Upper lobe of right lung (tissue), 1 donor: ENCODE data around the gene CFAP141. TPM values are rescaled to one million over a fixed set of nuclear protein-coding genes. Genes with fewer than 3 reads are reported as not detected.
"Not testable (repeated sequence)": the region's sequence is repeated elsewhere in the genome, so short reads cannot be mapped to it uniquely, and the experiment has no call there.

Experiments used
- ATAC-seq: fragments of 200-7000 bp; cut with Tn5 transposase; one replicate; pipeline ENCODE4 v1.9.1; 2020; ENCODE audit warnings: mild to moderate bottlenecking, moderate library complexity
- DNase-seq: peaks from one replicate; pipeline ENCODE4 v3.0.0-alpha.2; 2020
- H3K27ac ChIP-seq: fragments of 200-600 bp; one replicate; pipeline ENCODE4 v1.8.0; 2022
- H3K27me3 ChIP-seq: fragments of 200-600 bp; one replicate; pipeline ENCODE4 v1.8.0; 2022; ENCODE audit warnings: mild to moderate bottlenecking
- H3K36me3 ChIP-seq: fragments of 200-600 bp; one replicate; pipeline ENCODE4 v1.8.0; 2022
- H3K4me1 ChIP-seq: fragments of 200-600 bp; one replicate; pipeline ENCODE4 v1.8.0; 2022
- H3K4me3 ChIP-seq: fragments of 200-600 bp; one replicate; pipeline ENCODE4 v1.8.0; 2022; ENCODE audit warnings: mild to moderate bottlenecking
- H3K9me3 ChIP-seq: fragments of 200-600 bp; one replicate; pipeline ENCODE4 v1.8.0; 2022
- intact Hi-C: fragments of 100-400 bp; cut with DNase I; formaldehyde crosslinking; loops from one replicate; pipeline ENCODE4 v1.11.0; 2022
- total RNA-seq: library from RNA; stranded (reverse); fragmentation: NEBNext Ultra II Directional; extraction: Animal tissue kit (Norgen Biotek cat#: 25700); gene quantifications from one replicate; pipeline ENCODE4 v1.2.1, GENCODE V29; 2021
- TF ChIP-seq, protein P1 (sequence below): fragments of 200-600 bp; IDR thresholded peaks from one replicate; pipeline ENCODE4 v1.8.0; 2022; ENCODE audit warnings: antibody characterized with exemption
- donor health status: DM: no; HTN: yes; CAD: no; lungs with severe emphysema.

CFAP141 gene
- total RNA-seq, 1 donor from 2014 or later: not detected

DNA sequence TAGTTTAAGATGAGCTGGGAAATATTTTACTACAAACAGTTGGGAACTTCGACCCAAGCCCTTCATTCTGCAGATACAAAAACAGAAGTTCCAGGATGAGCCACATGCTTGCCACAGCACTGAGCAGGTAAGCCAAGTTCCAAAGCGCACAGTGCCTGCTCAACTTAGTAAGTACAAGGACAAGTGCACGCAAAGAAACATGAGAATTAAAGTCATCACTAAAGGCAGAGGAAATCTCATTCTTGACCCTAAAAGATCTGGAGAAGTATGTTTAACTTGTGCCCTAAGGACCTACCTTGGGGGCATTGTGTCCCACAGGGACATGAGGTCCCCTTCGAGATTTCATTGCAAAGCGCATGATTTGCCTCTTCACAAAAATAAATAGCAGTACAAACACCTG lies 13.4 kb upstream of the CFAP141 start:
- Histone ChIP-seq H3K4me1 (peaks cover 38% of the 10 kb centered on the region), H3K27ac (peak overlapping the region; percentile 98), H3K27me3 (no peaks in the 10 kb centered on the region), H3K36me3 (peaks cover 34% of the 10 kb centered on the region), H3K9me3 (no peaks in the 10 kb centered on the region), H3K4me3 (peak overlapping the region; percentile 78)
- DNase-seq: no peak
- intact Hi-C loops: no loop called here
- TF ChIP-seq, protein P1, sequence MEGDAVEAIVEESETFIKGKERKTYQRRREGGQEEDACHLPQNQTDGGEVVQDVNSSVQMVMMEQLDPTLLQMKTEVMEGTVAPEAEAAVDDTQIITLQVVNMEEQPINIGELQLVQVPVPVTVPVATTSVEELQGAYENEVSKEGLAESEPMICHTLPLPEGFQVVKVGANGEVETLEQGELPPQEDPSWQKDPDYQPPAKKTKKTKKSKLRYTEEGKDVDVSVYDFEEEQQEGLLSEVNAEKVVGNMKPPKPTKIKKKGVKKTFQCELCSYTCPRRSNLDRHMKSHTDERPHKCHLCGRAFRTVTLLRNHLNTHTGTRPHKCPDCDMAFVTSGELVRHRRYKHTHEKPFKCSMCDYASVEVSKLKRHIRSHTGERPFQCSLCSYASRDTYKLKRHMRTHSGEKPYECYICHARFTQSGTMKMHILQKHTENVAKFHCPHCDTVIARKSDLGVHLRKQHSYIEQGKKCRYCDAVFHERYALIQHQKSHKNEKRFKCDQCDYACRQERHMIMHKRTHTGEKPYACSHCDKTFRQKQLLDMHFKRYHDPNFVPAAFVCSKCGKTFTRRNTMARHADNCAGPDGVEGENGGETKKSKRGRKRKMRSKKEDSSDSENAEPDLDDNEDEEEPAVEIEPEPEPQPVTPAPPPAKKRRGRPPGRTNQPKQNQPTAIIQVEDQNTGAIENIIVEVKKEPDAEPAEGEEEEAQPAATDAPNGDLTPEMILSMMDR: no peak
- no peak for ATAC-seq

DNA sequence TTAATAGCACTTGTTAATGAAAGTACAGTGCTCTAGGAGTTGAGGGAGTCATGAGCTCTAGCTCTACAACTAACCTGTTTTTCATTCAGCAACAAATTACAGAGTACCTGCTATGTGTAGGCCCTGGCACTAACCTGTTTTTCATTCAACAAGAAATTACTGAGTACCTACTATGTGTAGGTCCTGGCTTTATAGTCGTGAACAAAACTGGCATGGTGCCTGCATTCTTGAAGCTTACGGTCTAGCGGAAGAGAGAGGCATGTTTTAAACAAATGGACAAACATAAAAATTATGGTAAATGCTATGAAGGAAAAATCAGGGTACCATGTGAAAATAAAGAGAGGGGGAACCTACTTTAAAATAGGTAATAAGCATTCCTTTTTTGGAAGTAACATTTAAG lies 12.4 kb upstream of the CFAP141 start:
- TF ChIP-seq, protein P1: no peak
- DNase-seq: no peak
- peaks cover 36% of the 10 kb centered on the region for H3K4me1 ChIP-seq
- H3K36me3 ChIP-seq: peaks cover 44% of the 10 kb centered on the region
- H3K27ac ChIP-seq: no peak overlapping the region
- intact Hi-C loops: no loop called here
- no peaks in the 10 kb centered on the region for H3K27me3 ChIP-seq
- no peaks in the 10 kb centered on the region for H3K9me3 ChIP-seq
- ATAC-seq: no peak
- H3K4me3 ChIP-seq: peak overlapping the region; percentile 78

DNA sequence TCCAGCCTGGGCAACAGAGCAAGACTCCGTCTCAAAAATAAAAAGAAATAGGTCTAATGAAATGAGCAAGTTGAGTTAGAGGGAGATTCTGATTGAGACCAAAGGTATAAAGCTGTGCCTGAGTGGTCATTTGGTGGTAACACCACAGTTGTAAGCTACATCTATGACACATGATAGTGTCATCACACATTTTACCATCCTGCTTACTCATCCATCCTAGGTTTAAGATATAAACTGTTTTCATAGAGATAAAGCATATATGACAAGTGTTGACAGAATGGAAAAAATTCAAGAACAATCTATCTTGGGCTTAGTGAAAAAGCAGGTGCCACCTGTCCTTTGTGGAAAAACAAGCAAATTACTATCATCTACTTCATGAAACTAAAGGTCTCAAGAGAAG lies 7.1 kb upstream of the CFAP141 start:
- intact Hi-C loops: no loop called here
- DNase-seq (no peak), ATAC-seq (no peak)
- H3K27me3 ChIP-seq: no peaks in the 10 kb centered on the region
- H3K9me3 ChIP-seq: no peaks in the 10 kb centered on the region
- H3K4me1 ChIP-seq: peaks cover 3% of the 10 kb centered on the region
- TF ChIP-seq, protein P1: no peak
- peaks cover 91% of the 10 kb centered on the region for H3K36me3 ChIP-seq
- no peak overlapping the region for H3K27ac ChIP-seq
- no peak overlapping the region for H3K4me3 ChIP-seq

DNA sequence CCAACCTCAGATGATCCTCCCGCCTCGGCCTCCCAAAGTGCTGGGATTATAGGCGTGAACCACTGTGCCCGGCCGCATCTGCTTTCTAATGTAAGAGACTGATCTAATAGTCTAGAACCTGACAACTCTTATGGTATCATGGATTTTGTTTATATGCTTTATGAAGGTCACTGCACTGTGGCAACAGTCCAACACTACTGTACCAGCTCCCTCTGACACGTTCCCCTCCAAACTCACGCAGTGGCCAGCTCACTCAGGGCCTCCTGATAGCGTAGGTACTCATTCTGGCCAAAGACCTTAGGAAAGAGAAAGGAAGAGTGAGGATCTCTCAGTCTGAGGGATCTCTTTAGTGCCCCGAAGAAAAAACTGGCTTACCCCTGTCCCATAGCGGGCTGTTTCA lies 6.0 kb upstream of the CFAP141 start:
- Histone ChIP-seq H3K4me3 (no peak overlapping the region), H3K9me3 (no peaks in the 10 kb centered on the region), H3K27me3 (no peaks in the 10 kb centered on the region), H3K4me1 (no peaks in the 10 kb centered on the region), H3K36me3 (peaks cover 91% of the 10 kb centered on the region), H3K27ac (no peak overlapping the region)
- ATAC-seq: no peak
- DNase-seq: no peak
- intact Hi-C loops: no loop called here
- TF ChIP-seq, protein P1: no peak

DNA sequence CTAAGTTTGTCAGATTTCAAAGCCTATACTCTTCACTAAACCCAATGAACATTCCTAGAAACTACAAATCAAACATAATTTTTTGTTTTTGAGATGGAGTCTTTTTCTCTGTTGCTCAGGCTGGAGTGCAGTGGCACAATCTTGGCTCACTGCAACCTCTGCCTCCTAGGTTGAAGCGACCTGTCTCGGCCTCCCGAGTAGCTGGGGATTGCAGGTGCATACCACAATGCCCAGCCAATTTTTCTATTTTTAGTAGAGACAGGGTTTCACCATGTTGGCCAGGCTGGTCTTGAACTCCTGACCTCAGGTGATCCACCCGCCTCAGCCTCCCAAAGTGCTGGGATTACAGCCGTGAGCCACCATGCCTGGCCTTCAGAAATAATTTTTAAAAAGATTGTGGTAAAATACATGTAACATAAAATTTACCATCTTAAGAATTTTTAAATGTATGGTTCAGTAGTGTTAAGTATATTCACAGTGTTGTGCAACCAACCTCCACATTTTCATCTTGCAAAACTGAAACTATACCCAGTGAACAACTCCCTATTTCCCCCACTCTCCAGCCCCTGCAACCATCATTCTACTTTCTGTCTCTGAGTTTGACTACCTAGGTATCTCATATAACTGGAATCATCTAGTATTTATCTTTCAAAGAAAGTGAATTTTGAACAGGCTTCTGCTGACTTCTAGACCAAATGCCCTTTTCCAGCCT lies 2.7 kb upstream of the CFAP141 start:
- Histone ChIP-seq H3K27ac (no peak overlapping the region), H3K4me3 (no peak overlapping the region), H3K27me3 (no peaks in the 10 kb centered on the region), H3K36me3 (peaks cover 90% of the 10 kb centered on the region), H3K9me3 (no peaks in the 10 kb centered on the region), H3K4me1 (no peaks in the 10 kb centered on the region)
- DNase-seq (no peak), ATAC-seq (no peak)
- TF ChIP-seq, protein P1: no peak
- intact Hi-C loops: no loop called here

DNA sequence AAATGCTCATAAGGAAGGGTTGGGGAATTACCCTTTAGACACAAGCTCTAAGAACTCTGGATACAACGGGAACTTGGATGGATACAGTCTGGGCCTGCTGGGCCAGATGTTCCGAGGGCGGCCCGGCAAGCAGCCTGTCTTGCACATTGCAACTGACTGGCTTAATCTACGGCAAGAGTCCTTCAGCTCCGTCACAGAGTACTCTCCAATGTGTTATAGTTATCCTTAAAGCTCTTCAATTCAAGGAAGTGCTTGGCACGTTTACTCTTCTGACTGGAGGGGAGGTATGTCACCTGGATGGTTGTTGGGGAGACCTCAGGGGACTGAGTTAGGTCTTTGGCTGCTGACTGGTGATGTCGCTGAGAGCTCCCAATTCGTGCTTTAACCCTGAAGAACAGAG lies 1.1 kb upstream of the CFAP141 start:
- intact Hi-C loops: no loop called here
- no peak overlapping the region for H3K4me3 ChIP-seq
- H3K4me1 ChIP-seq: no peaks in the 10 kb centered on the region
- ATAC-seq: peak; percentile 68
- TF ChIP-seq, protein P1: no peak
- peaks cover 74% of the 10 kb centered on the region for H3K36me3 ChIP-seq
- DNase-seq: no peak
- no peaks in the 10 kb centered on the region for H3K9me3 ChIP-seq
- no peak overlapping the region for H3K27ac ChIP-seq
- H3K27me3 ChIP-seq: no peaks in the 10 kb centered on the region

DNA sequence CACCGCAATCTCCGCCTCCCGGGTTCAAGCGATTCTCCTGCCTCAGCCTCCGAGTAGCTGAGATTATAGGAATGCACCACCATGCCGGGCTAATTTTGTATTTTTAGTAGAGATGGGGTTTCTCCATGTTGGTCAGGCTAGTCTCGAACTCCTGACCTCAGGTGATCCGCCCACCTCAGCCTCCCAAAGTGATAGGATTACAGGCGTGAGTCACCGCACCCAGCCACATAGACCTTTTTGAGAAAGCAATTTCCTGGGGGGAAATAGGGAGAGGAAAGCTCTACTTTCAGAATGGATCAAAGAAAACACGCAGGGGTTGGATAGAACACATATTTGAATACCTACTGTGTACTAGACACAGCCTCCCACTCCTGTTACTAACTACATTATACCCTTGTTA lies 355 bp downstream of the CFAP141 start:
- peaks cover 60% of the 10 kb centered on the region for H3K36me3 ChIP-seq
- DNase-seq, H3K27me3 ChIP-seq, H3K27ac ChIP-seq, intact Hi-C loops, H3K4me3 ChIP-seq, H3K9me3 ChIP-seq, H3K4me1 ChIP-seq, ATAC-seq: not testable (repeated sequence)
